SU-DHL-6 (cell line): Measurements from ENCODE around the gene CXADR.

ENCODE experiments used
- H2AFZ ChIP-seq: fragments of 200-600 bp; sonication (generic); 2 replicates; pipeline ENCODE4 v1.6.1; 2014; ENCODE audit warnings: low read depth, mild to moderate bottlenecking, moderate library complexity, mixed read lengths, antibody characterized with exemption, low read length; ENCODE audit not compliant: severe bottlenecking
- H3F3A ChIP-seq: fragments of 200-600 bp; shearing (Covaris generic); 2 replicates; pipeline ENCODE4 v1.6.0; 2016; ENCODE audit warnings: antibody characterized with exemption, mild to moderate bottlenecking; ENCODE audit not compliant: insufficient read depth
- H3K27ac ChIP-seq: fragments of 200-600 bp; sonication (generic); 2 replicates; pipeline ENCODE4 v1.5.1; 2016; ENCODE audit warnings: low read depth, mild to moderate bottlenecking, low read length, moderate library complexity, mixed read lengths
- H3K27me3 ChIP-seq: fragments of 200-600 bp; sonication (generic), shearing (Covaris generic); 2 replicates; pipeline ENCODE4 v1.6.0; 2014; ENCODE audit warnings: mild to moderate bottlenecking, low read length
- H3K36me3 ChIP-seq: fragments of 200-600 bp; sonication (generic); 2 replicates; pipeline ENCODE4 v1.6.1; 2014; ENCODE audit warnings: mild to moderate bottlenecking, low read length, mixed read lengths
- H3K4me2 ChIP-seq: fragments of 300-600, 200-600 bp; shearing (Covaris generic), sonication (generic); 2 replicates; pipeline ENCODE4 v1.6.0; 2014; ENCODE audit warnings: low read length, low read depth, mild to moderate bottlenecking; ENCODE audit not compliant: poor library complexity, severe bottlenecking
- H3K4me3 ChIP-seq: fragments of 200-600 bp; sonication (generic); 2 replicates; pipeline ENCODE4 v1.5.1; 2014; ENCODE audit warnings: antibody characterized with exemption, low read length, mild to moderate bottlenecking, mixed read lengths; ENCODE audit not compliant: insufficient read depth, poor library complexity, severe bottlenecking
- H3K79me2 ChIP-seq: fragments of 200-600 bp; sonication (generic); 2 replicates; pipeline ENCODE4 v1.6.1; 2014; ENCODE audit warnings: mild to moderate bottlenecking, low read length, moderate library complexity; ENCODE audit not compliant: insufficient read depth
- H3K9ac ChIP-seq: fragments of 200-600 bp; sonication (generic); 2 replicates; pipeline ENCODE4 v1.7.0; 2014; ENCODE audit warnings: mild to moderate bottlenecking, low read length
- H3K9me2 ChIP-seq: fragments of 200-600 bp; sonication (generic); replicated peaks from 2 replicates; pipeline ENCODE4 v1.6.1; 2014; ENCODE audit warnings: low read length; ENCODE audit not compliant: insufficient read depth
- H3K9me3 ChIP-seq: fragments of 200-600 bp; sonication (generic); 2 replicates; pipeline ENCODE4 v1.6.1; 2014; ENCODE audit warnings: low read length, mixed read lengths; ENCODE audit not compliant: insufficient read depth
- H4K20me1 ChIP-seq: fragments of 200-600 bp; sonication (generic); 2 replicates; pipeline ENCODE4 v1.6.1; 2014; ENCODE audit warnings: low read depth, mild to moderate bottlenecking, antibody characterized with exemption, low read length, moderate library complexity, mixed read lengths
- EZH2phosphoT487 ChIP-seq: fragments of 200-600 bp; sonication (generic), shearing (Covaris generic); conservative IDR thresholded peaks from 2 replicates; pipeline ENCODE4 v1.6.1; 2018; ENCODE audit warnings: mild to moderate bottlenecking, antibody characterized with exemption, low read length, moderate library complexity, mixed read lengths
- TF ChIP-seq, protein P1 (sequence below): fragments of 200-600 bp; sonication (generic); IDR thresholded peaks from one replicate; pipeline ENCODE4 v1.5.1; 2017; ENCODE audit warnings: antibody characterized with exemption, mild to moderate bottlenecking, low read length, moderate library complexity; ENCODE audit not compliant: insufficient read depth, poor library complexity, severe bottlenecking

The CXADR gene

GRCh38 chr21:17492415-17493168 is 20.3 kb upstream of the CXADR start:
- Histone ChIP-seq H3K4me2 (no peak overlapping the region), H3K4me3 (no peak overlapping the region), H3K9ac (no peak overlapping the region), H4K20me1 (no peaks in the 10 kb centered on the region), H3K9me3 (no peaks in the 10 kb centered on the region), H2AFZ (no peak overlapping the region), H3K9me2 (no peaks in the 10 kb centered on the region), H3K36me3 (no peaks in the 10 kb centered on the region), H3K79me2 (no peaks in the 10 kb centered on the region), H3F3A (no peaks in the 10 kb centered on the region), H3K27me3 (no peaks in the 10 kb centered on the region), H3K27ac (no peak overlapping the region)
- TF ChIP-seq EZH2phosphoT487, result no peak
- TF ChIP-seq, protein P1, sequence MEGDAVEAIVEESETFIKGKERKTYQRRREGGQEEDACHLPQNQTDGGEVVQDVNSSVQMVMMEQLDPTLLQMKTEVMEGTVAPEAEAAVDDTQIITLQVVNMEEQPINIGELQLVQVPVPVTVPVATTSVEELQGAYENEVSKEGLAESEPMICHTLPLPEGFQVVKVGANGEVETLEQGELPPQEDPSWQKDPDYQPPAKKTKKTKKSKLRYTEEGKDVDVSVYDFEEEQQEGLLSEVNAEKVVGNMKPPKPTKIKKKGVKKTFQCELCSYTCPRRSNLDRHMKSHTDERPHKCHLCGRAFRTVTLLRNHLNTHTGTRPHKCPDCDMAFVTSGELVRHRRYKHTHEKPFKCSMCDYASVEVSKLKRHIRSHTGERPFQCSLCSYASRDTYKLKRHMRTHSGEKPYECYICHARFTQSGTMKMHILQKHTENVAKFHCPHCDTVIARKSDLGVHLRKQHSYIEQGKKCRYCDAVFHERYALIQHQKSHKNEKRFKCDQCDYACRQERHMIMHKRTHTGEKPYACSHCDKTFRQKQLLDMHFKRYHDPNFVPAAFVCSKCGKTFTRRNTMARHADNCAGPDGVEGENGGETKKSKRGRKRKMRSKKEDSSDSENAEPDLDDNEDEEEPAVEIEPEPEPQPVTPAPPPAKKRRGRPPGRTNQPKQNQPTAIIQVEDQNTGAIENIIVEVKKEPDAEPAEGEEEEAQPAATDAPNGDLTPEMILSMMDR, result no peak

- Histone ChIP-seq H3K27ac (no peak overlapping the region), H3F3A (no peaks in the 10 kb centered on the region), H2AFZ (no peak overlapping the region), H3K9me3 (no peaks in the 10 kb centered on the region), H3K4me2 (no peak overlapping the region), H3K27me3 (no peaks in the 10 kb centered on the region), H3K79me2 (no peaks in the 10 kb centered on the region), H3K9me2 (no peaks in the 10 kb centered on the region), H3K36me3 (no peaks in the 10 kb centered on the region), H3K9ac (no peak overlapping the region), H3K4me3 (no peak overlapping the region), H4K20me1 (no peaks in the 10 kb centered on the region)
- TF ChIP-seq EZH2phosphoT487, result no peak
- TF ChIP-seq, protein P1, result no peak
These were observed 18.8 kb upstream of the CXADR start for GRCh38 chr21:17494051-17494450.

DNA sequence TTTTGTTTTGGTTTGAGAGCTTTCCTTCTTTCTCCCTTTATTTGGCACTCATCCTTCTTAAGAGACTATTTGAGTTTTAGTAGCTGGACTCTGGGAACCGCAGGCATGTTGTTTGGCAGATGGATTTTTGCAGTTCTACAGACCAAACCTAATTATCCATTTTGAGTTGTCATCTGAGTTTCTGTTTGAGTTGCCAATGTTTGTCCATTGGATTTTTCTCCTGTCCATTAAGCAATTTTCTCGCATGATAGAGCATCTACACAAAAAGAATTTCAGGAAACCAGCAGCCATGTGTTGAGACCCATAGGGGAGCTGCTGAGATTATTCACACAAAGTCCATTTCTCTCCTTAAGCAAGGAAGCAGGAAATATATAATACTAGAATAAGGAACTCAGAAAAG is 17.2 kb upstream of the CXADR start:
- H3K9me2 ChIP-seq, result no peaks in the 10 kb centered on the region
- H3K4me2 ChIP-seq, result no peak overlapping the region
- H3K27me3 ChIP-seq, result no peaks in the 10 kb centered on the region
- TF ChIP-seq EZH2phosphoT487, result no peak
- H3K9me3 ChIP-seq, result no peaks in the 10 kb centered on the region
- no peaks in the 10 kb centered on the region for H3K36me3 ChIP-seq
- no peaks in the 10 kb centered on the region for H3K79me2 ChIP-seq
- H4K20me1 ChIP-seq, result no peaks in the 10 kb centered on the region
- H3K9ac ChIP-seq, result no peak overlapping the region
- no peaks in the 10 kb centered on the region for H3F3A ChIP-seq
- no peak overlapping the region for H2AFZ ChIP-seq
- no peak overlapping the region for H3K27ac ChIP-seq
- no peak overlapping the region for H3K4me3 ChIP-seq

- H3K4me2 ChIP-seq, result no peak overlapping the region
- H3K36me3 ChIP-seq, result no peaks in the 10 kb centered on the region
- no peak overlapping the region for H3K4me3 ChIP-seq
- H3K9me3 ChIP-seq, result no peaks in the 10 kb centered on the region
- H3K79me2 ChIP-seq, result no peaks in the 10 kb centered on the region
- no peaks in the 10 kb centered on the region for H3F3A ChIP-seq
- no peaks in the 10 kb centered on the region for H3K9me2 ChIP-seq
- no peak overlapping the region for H3K9ac ChIP-seq
- no peak overlapping the region for H3K27ac ChIP-seq
- H4K20me1 ChIP-seq, result no peaks in the 10 kb centered on the region
- H3K27me3 ChIP-seq, result no peaks in the 10 kb centered on the region
- TF ChIP-seq, protein P1, result no peak
- no peak for TF ChIP-seq EZH2phosphoT487
- H2AFZ ChIP-seq, result no peak overlapping the region
These were observed 15.5 kb upstream of the CXADR start for GRCh38 chr21:17497316-17497715.
